GM18868 (cell line): ENCODE results near the gene TMEM39B.
"Not testable (repeated sequence)": the region's sequence is repeated elsewhere in the genome, so short reads cannot be mapped to it uniquely, and the experiment has no call there.

ENCODE experiments used
- ATAC-seq: cut with Tn5 transposase; IDR thresholded peaks from one replicate; pipeline ENCODE4 v1.9.1; 2021; ENCODE audit warnings: mild to moderate bottlenecking, moderate library complexity; ENCODE audit not compliant: unreplicated experiment

The TMEM39B gene

DNA sequence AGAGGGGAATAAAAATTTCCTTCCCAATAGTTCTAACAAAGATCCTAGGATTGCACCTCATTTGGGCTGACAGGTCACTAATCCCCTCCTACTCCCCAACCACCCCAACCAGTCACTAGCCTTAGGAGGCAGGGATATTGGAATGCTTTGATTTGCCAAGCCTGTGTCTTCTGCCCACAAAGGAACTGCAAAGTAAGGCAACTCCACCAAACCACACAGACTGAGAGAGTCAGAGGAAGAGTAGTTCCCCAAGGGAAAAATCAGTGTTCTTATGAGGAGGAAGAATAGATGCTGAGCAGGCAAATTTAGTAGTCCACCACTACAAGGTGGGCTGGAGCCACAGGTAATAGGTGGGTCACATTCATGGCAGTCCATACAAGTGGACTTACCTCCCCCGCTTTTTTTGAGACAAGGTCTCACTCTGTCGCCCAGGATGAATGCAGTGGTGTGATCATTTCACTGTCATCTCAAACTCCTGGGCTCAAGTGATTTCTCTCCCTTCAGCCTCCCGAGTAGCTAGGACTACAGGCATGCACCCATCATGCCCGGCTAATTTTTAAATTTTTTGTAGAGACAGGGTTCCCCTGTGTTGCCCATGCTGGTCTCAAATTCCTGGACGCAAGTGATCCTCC, 3.7 kb upstream of the TMEM39B start:
- ATAC-seq, result no peak

DNA sequence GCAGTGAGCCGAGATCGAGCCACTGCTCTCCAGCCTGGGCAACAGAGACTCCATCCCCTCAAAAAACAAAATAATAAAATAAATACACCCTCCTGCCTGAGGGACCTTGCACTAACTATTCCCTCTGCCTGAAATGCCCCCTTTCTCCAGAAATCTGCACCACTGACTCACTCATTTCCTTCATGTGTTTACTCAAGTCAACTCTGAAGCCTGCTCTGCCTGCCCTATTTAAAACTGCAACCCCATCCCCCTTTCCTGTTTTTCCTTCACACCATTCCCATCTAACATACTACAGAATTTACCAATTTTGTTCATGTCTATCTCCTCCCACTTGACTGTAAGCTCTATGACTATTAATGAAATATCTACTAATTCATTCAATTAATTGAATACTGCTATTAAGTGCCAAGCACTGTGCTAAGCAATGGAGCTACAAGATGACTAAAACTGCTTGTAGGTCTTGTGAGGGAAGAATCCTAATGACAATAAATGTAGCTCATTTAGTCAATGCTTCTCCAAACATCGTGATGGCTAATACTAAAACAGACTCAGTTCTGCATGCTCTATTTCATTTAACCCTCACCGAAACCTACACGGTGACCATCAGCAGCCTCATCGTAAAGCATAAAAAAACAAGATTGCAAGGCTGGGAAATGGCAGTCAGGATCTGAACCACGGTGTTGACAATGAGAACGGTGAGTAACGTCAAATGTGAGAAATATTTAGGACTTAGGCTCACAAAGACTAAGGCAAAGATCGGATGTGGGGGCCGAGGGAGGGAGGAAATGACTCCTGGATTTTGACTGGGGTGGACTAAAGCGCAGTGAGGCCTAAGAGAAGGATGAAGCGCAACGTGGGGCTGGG, 749 bp upstream of the TMEM39B start:
- no peak for ATAC-seq

GRCh38 chr1:32073299-32074229, 825 bp downstream of the TMEM39B start:
- ATAC-seq, result peak; percentile 32

DNA sequence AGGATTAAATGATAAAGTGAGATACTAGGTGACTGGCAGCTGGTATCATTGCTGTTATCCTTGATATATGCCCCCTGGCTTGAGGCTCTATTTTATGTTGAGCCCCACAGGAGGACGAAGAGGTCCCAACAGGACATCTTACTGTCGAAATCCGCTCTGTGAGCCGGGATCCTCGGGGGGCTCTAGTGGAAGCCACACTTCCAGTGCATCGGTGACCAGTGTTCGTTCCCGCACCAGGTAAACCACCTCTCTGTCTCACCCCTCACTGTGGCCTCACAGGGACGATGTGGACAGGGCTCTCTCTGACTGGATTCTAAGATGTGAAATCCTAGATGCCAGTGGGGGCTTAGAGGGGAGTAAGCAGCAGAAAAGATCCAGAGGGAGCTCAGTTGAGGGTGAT, 2.1 kb downstream of the TMEM39B start:
- no peak for ATAC-seq

DNA sequence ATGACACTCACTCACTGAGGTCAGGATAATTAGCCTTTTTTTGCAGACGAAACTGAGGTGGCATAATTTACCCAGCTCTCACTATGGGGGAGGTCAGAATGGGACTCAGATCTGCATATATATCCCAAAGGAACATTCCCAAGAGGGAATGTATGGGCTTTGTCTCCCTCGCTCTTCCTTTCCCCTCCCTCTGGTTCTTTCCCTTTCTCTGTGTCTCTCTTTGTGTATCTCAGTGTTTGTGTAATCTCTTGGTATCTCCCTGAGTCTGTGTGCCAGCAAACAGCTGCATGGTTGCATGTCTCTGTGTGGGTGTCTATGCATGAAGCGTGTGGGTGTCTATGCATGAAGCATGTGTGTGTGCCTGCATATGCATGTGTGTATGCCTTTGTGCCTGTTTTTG, 4.7 kb downstream of the TMEM39B start:
- ATAC-seq, result no peak

GRCh38 chr1:32082022-32082421, 9.3 kb downstream of the TMEM39B start:
- ATAC-seq, result no peak

- not testable (repeated sequence) for ATAC-seq
These were observed 13.6 kb downstream of the TMEM39B start for GRCh38 chr1:32086381-32086780.

GRCh38 chr1:32091176-32091575, 18.4 kb downstream of the TMEM39B start:
- ATAC-seq, result no peak

DNA sequence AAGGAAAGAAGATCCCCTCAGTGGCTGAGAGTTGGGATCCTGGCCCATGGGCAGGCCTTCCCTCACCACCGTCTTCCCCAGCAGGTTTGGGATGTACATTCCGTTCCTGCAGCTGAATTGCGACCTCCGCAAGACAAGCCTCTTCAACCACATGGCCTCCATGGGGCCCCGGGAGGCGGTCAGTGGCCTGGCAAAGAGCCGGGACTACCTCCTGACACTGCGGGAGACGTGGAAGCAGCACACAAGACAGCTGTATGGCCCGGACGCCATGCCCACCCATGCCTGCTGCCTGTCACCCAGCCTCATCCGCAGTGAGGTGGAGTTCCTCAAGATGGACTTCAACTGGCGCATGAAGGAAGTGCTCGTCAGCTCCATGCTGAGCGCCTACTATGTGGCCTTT, 18.9 kb downstream of the TMEM39B start:
- ATAC-seq, result no peak

DNA sequence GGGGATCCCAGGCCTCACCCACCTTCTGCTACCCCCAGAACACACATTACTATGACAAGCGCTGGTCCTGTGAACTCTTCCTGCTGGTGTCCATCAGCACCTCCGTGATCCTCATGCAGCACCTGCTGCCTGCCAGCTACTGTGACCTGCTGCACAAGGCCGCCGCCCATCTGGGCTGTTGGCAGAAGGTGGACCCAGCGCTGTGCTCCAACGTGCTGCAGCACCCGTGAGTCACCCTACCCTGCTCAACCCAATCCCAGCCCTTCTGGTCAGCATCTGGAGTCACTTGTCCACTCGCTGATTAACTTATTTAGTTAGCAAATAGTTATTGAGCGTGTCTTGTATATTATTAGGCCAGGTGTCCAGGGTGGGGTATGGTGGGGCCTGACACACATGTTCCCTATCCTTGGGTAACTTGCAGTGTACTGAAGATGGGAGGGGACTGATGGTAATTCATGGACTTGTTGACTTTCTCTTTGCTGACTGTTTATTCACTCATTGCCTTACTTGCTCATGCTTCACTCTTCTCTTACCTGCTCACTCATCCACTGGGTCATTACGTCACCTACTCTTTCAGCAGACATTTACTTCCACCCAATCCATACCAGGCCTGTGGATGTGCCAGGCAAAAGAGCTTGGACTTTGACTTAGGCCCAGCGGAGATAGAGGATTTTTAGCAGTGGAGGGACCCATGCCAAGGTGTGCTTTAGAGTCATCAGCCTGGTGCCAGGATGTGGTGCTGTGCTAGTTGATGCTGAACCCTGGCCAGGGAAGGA, 22.2 kb downstream of the TMEM39B start:
- ATAC-seq, result no peak

- ATAC-seq, result no peak
These were observed 26.7 kb downstream of the TMEM39B start for GRCh38 chr1:32099426-32099825.

DNA sequence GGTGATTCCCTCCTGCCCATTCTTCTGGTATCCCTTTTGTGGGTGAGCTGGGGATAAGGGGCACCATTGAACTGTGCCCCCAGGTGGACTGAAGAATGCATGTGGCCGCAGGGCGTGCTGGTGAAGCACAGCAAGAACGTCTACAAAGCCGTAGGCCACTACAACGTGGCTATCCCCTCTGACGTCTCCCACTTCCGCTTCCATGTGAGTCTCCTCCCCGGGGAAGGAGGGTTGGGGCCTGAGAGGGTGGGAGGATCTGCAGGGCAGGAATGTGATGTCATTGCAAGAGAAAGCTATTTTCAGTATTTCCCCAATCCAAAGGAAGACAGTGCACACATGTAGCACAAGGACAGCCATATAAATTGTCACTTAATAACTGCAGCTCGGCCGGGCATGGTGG, 27.6 kb downstream of the TMEM39B start:
- ATAC-seq, result no peak

DNA sequence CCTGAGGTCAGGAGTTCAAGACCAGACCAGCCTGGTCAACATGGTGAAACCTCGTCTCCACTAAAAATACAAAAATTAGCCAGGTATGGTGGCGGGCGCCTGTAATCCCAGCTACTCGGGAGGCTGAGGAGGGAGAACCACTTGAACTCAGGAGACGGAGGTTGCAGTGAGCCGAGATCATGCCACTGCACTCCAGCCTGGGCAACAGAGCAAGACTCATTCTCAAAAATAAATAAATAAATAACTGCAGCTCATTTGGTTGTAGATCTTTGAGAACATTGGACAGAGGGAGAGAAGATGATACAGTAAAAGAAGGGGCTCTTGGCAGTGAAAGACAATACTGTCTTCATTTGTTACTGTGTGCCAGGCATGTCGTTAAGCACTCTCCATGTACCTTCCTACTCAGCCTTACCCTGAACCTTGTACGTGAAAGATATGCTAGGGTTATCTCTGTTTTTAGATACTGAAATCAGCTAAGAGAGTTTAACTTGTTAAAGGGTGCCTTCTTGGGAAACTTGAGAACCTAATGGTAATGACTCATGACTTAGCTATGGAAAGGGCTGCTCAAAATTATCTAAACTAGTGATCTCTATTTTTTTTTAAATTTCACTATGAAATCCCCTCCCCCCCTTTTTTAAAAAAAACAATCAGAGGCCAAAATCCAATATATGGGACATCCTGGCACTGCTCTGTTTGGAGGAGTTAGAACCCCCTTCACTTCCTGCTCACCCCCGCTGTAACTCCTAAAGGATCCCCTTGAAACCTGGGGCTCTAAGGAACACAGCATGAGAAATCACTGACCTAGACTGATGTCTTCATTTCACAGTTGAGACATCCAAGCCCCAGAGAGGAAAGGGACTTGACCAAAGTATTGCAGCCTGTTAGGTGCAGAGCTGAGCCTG, 28.3 kb downstream of the TMEM39B start:
- no peak for ATAC-seq

DNA sequence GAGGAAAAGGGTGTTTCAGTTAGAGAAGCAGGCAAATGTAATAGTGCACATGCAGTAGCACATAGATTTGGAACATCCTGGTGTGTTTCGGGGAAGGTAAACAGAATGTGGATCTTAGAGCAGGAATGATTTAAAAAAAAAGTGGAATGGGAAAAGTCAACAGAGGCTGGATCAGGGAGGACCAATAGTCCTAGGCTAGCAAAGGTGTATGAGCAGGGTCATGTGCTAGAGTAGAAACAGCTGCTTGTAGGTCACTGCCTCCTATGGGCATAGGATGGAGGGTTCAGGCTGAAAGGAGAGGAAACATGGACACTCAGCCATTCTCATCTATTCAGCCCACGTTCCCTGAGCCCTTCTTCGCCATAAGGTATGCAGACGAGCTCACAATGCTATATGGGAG, 31.4 kb downstream of the TMEM39B start:
- no peak for ATAC-seq

DNA sequence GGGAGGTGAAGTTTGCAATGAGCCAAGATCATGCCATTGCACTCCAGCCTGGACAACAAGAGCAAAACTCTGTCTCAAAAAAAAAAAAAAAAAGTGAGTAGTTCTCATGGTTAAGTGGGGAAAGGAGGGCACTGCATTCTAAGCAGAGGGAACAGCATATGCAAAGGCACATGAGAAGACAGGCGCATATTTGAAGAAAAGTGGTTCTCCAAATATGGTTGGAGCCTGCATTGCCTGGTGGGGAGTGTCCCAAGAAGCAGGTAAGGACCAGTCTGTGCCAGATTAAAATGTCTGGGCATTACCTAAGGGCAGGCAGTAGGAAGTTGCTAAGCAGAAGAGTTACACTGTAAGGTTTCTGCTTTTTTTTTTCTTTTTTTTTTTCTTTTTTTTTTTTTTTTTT, 32.6 kb downstream of the TMEM39B start:
- no peak for ATAC-seq

- ATAC-seq, result no peak
These were observed 34.0 kb downstream of the TMEM39B start for GRCh38 chr1:32106663-32107275.

DNA sequence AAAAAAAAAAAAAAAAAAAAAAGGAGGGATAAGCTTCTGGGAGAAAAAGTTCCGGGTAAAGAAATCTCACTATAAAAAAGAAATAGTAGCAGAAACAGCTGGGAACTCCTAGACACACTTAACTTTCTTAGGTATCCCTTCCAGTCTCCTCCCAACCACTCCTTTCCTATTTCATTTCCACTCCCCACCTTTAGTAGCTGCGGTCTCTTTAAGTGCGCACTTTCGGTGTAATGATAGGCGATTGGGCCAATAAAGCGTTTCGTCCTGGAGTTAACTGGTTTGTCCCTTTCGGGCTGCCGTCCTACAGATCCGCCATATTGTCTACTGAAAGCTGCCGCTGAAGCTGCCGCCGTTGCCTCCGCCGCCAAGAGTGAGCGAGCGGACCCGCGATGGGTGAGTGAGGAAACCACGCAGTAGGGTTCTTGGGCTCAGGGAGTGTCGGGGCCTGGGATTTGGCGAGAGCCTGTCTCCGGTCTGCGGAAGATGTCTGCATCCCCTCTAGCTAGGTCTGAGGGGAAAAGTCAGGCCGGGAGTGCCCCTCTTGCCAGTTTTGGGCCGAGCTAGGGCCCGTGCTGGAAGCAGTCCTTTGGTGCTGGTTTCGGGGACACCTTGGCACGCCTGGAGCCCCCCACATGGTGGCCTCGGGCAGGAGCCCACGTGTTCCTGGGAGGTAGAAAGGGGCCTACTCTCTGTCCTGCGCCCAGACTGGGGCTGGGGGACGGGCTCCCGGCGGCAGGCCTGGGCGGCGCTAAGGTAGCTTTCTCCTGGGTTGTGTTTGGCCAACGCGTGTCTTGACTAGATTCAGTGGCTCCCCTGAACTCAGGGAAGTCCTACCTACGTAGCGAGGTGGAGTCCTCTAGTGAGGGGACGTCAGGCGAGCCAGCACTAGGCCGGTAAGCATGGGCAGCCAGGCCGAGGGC, 35.3 kb downstream of the TMEM39B start, which contains the start of gene KPNA6:
TSS of gene KPNA6 (plus strand) at position 315 of the 920 bp plus-strand sequence. CDS start at position 390, 75 bp downstream.
- peak; percentile 52 for ATAC-seq

DNA sequence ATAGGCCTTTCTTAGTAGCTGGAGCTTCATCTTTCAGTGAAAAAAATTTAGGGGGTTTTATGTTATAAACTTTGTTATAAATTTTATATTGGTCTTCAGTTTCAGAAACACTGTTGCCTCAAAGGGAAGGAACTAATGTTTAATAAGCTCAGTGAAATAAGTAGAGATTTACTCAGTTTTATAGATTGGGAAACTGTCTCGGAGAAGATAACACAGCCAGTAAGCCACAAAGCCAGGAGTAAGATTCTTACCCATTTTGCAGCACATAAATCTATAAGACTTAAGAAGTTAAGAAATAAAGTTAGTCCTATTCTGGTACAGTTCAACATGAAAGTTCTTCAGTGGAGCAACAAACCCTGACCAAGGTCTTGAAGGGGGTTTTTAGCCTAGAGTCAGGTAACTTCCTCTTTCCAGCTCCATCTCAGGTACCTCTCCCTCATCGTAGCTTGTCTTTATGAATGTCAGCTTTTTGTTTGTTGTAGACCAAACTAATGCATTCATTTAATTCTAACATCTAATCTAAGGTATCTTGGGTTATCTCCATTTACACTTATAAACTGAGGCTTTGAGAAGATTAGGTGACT, 38.4 kb downstream of the TMEM39B start:
- peak; percentile 42 for ATAC-seq
